Fibroblast of lung (primary cell): ENCODE measurements around the gene HSPA9. TPM values are rescaled to one million over a fixed set of nuclear protein-coding genes. Genes with fewer than 3 reads are reported as not detected.
A peak's percentile ranks its signal among the peaks of the same experiment; 100 is the strongest.
"Not testable (repeated sequence)": the region's sequence is repeated elsewhere in the genome, so short reads cannot be mapped to it uniquely, and the experiment has no call there.

Source experiments
- DNase-seq, 2 donors: peaks; one replicate each; pipeline versions ENCODE4 v3.0.0 to v3.0.0-alpha.2; 2010; ENCODE audit warnings: low read depth in 2 of 2
- H2AFZ ChIP-seq: 2 replicates; pipeline ENCODE4 v1.5.1; 2012; ENCODE audit warnings: low read length, control low read depth, inconsistent platforms
- H3K27ac ChIP-seq: 2 replicates; pipeline ENCODE4 v1.5.1; 2011; ENCODE audit warnings: low read length, control low read depth; ENCODE audit not compliant: insufficient read depth
- H3K27me3 ChIP-seq: 2 replicates; pipeline ENCODE4 v1.5.1; 2011; ENCODE audit warnings: mild to moderate bottlenecking, low read length; ENCODE audit not compliant: control insufficient read depth, insufficient read depth
- H3K36me3 ChIP-seq: 2 replicates; pipeline ENCODE4 v1.5.1; 2011; ENCODE audit warnings: low read length; ENCODE audit not compliant: control insufficient read depth, insufficient read depth
- H3K4me1 ChIP-seq: 2 replicates; pipeline ENCODE4 v1.5.1; 2011; ENCODE audit warnings: low read length; ENCODE audit not compliant: control insufficient read depth, insufficient read depth; ENCODE audit errors: extremely low read depth
- H3K4me2 ChIP-seq: 2 replicates; pipeline ENCODE4 v1.5.1; 2011; ENCODE audit warnings: low read length, control low read depth; ENCODE audit not compliant: insufficient read depth; ENCODE audit errors: extremely low read depth
- H3K4me3 ChIP-seq, 4 experiments: fragments of 200-600 bp in 1 of 4; sonication (generic) in 1 of 4; replicated peaks in 1 of 4; 2 replicates each; pipeline ENCODE4 v1.5.1; 2011 to 2016; ENCODE audit warnings: low read length in 4 of 4, low read depth in 3 of 4, mild to moderate bottlenecking in 3 of 4, control low read depth in 2 of 4, inconsistent platforms in 1 of 4, mixed read lengths in 1 of 4; ENCODE audit not compliant: insufficient read depth in 1 of 4; ENCODE audit errors: control extremely low read depth in 1 of 4
- H3K79me2 ChIP-seq: 2 replicates; pipeline ENCODE4 v1.5.1; 2012; ENCODE audit warnings: mild to moderate bottlenecking, low read length, inconsistent platforms; ENCODE audit not compliant: control insufficient read depth, insufficient read depth
- H3K9ac ChIP-seq: 2 replicates; pipeline ENCODE4 v1.5.1; 2011; ENCODE audit warnings: mild to moderate bottlenecking, low read length, control low read depth; ENCODE audit not compliant: insufficient read depth
- H3K9me3 ChIP-seq: 2 replicates; pipeline ENCODE4 v1.5.1; 2012; ENCODE audit warnings: low read depth, low read length; ENCODE audit not compliant: control insufficient read depth, insufficient read depth
- H4K20me1 ChIP-seq: 2 replicates; pipeline ENCODE4 v1.5.1; 2011; ENCODE audit warnings: low read length; ENCODE audit not compliant: control insufficient read depth, insufficient read depth; ENCODE audit errors: extremely low read depth
- CTCF ChIP-seq, 2 donors: IDR thresholded peaks in 1 of 2; conservative IDR thresholded peaks in 1 of 2; 1 replicate in 1 of 2; 2 replicates in 1 of 2; pipeline ENCODE4 v1.5.1; 2011 to 2012; ENCODE audit warnings: low read length in 2 of 2, control low read depth in 1 of 2, inconsistent platforms in 1 of 2, low read depth in 1 of 2, mild to moderate bottlenecking in 1 of 2
- EZH2 ChIP-seq: IDR thresholded peaks from 2 replicates; pipeline ENCODE4 v1.5.1; 2012; ENCODE audit warnings: low read length, control low read depth, mild to moderate bottlenecking; ENCODE audit errors: missing control alignments
- polyA plus RNA-seq, 2 donors: library from polyadenylated mRNA; depleted of rRNA in 1 of 2; stranded (reverse) in 1 of 2; unstranded in 1 of 2; fragments of >200 nt; gene quantifications; 2 replicates each; pipeline ENCODE4 v1.2.1, GENCODE V29; 2011 to 2012; ENCODE audit warnings: missing spikeins in 1 of 2
- total RNA-seq: library from RNA; depleted of rRNA; stranded (reverse); fragments of >200 nt; gene quantifications from 2 replicates; pipeline ENCODE4 v1.2.1, GENCODE V29; 2014

The HSPA9 gene
- total and polyA plus RNA-seq, 2 donors (not counting 1 experiment from before 2014, with no cell fraction given): 148 to 522 TPM

GRCh38 chr5:138514021-138514420 lies 61.2 kb downstream of the HSPA9 start:
- Histone ChIP-seq H3K9ac (no peak overlapping the region), H3K9me3 (no peaks in the 10 kb centered on the region), H3K4me1 (no peaks in the 10 kb centered on the region), H4K20me1 (peaks cover 2% of the 10 kb centered on the region), H3K27me3 (no peaks in the 10 kb centered on the region), H3K36me3 (peaks cover 16% of the 10 kb centered on the region), H3K27ac (no peak overlapping the region), H3K4me3 (no peak overlapping the region), H3K4me2 (no peak overlapping the region), H3K79me2 (peaks cover 11% of the 10 kb centered on the region), H2AFZ (no peak overlapping the region)
- DNase-seq: no peak
- TF ChIP-seq CTCF (conservative IDR thresholded peaks at IDR 0.05 in 1 of 2, IDR thresholded peaks at IDR 0.05 in 1 of 2; ENCODE audit: low read depth in 1 of 2, low read length in 2 of 2) (no peak), EZH2 (no peak)

- DNase-seq: no peak
- no peaks in the 10 kb centered on the region for H4K20me1 ChIP-seq
- H3K27ac ChIP-seq: no peak overlapping the region
These were observed 66.2 kb downstream of the HSPA9 start for GRCh38 chr5:138508958-138509357.

GRCh38 chr5:138507485-138507884 lies 67.7 kb downstream of the HSPA9 start:
- not testable (repeated sequence) for H3K9me3 ChIP-seq, H3K4me3 ChIP-seq, H3K4me1 ChIP-seq, H3K9ac ChIP-seq, H3K4me2 ChIP-seq, H4K20me1 ChIP-seq, H3K36me3 ChIP-seq, H2AFZ ChIP-seq, H3K27ac ChIP-seq, H3K79me2 ChIP-seq, H3K27me3 ChIP-seq
- peak in 1 of 2 donors; percentile 90 for DNase-seq

More at GRCh38 chr5:138508958-138509357, 66.2 kb downstream of the HSPA9 start:
- Histone ChIP-seq H3K4me3 (no peak overlapping the region), H3K4me1 (no peaks in the 10 kb centered on the region), H3K36me3 (peaks cover 9% of the 10 kb centered on the region), H3K9me3 (no peaks in the 10 kb centered on the region), H3K27me3 (no peaks in the 10 kb centered on the region), H3K4me2 (no peak overlapping the region), H3K9ac (no peak overlapping the region), H3K79me2 (no peaks in the 10 kb centered on the region), H2AFZ (no peak overlapping the region)
- no peak for TF ChIP-seq EZH2
- TF ChIP-seq CTCF (conservative IDR thresholded peaks at IDR 0.05 in 1 of 2, IDR thresholded peaks at IDR 0.05 in 1 of 2; ENCODE audit: low read depth in 1 of 2, low read length in 2 of 2): no peak
